OCI-LY1 (cell line): ENCODE results near the gene SORCS3.

Experiments
- EZH2 ChIP-seq: fragments of 200-600 bp; sonication (generic), shearing (Covaris generic); IDR thresholded peaks from 2 replicates; pipeline ENCODE4 v1.8.0; 2017; ENCODE audit warnings: borderline replicate concordance, mixed run types, mild to moderate bottlenecking, antibody characterized with exemption, low read length, moderate library complexity, mixed read lengths
- TF ChIP-seq, protein P1 (sequence below): fragments of 200-600 bp; sonication (generic), shearing (Covaris generic); IDR thresholded peaks from 2 replicates; pipeline ENCODE4 v1.5.1; 2017; ENCODE audit warnings: mild to moderate bottlenecking, antibody characterized with exemption, low read length, moderate library complexity, mixed read lengths

DNA sequence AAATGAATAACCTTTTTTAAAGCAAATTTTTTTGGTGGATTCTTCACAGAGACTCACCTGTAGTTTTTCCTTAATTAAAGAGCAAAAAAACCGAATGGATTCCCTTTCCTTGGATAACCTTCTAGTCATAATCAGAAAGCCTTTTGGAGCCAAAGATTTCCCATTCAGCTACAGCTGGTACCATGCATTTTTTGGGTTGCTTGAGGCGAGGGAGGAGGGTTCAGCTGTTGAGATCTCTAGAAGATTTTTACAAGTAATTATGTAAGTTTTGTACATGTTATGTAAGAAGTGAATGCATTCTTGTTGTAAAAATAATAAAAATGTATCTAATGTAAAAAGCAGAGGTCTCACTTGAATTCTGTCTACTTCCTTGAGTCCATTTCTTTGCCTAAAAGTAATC lies 463.2 kb downstream of the SORCS3 start:
- TF ChIP-seq, protein P1, sequence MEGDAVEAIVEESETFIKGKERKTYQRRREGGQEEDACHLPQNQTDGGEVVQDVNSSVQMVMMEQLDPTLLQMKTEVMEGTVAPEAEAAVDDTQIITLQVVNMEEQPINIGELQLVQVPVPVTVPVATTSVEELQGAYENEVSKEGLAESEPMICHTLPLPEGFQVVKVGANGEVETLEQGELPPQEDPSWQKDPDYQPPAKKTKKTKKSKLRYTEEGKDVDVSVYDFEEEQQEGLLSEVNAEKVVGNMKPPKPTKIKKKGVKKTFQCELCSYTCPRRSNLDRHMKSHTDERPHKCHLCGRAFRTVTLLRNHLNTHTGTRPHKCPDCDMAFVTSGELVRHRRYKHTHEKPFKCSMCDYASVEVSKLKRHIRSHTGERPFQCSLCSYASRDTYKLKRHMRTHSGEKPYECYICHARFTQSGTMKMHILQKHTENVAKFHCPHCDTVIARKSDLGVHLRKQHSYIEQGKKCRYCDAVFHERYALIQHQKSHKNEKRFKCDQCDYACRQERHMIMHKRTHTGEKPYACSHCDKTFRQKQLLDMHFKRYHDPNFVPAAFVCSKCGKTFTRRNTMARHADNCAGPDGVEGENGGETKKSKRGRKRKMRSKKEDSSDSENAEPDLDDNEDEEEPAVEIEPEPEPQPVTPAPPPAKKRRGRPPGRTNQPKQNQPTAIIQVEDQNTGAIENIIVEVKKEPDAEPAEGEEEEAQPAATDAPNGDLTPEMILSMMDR, result no peak
- no peak for TF ChIP-seq EZH2
